Breast epithelium (tissue), 3 donors: ENCODE results near the gene OSBPL10.

Experiments
- CTCF ChIP-seq, 3 donors: fragments of 450-650 bp; IDR thresholded peaks; one replicate each; pipeline ENCODE4 v1.5.1; 2016 to 2017; ENCODE audit warnings: antibody characterized with exemption in 3 of 3, mild to moderate bottlenecking in 3 of 3, moderate library complexity in 3 of 3
- POLR2A ChIP-seq: fragments of 450-650 bp; IDR thresholded peaks from one replicate; pipeline ENCODE4 v1.6.1; 2016; ENCODE audit warnings: antibody characterized with exemption, mild to moderate bottlenecking, moderate library complexity
- POLR2AphosphoS5 ChIP-seq, 3 donors: sonication (generic); formaldehyde crosslinking; IDR thresholded peaks; one replicate each; pipeline ENCODE4 v1.6.1; 2017; ENCODE audit warnings: antibody characterized with exemption in 3 of 3

GRCh38 chr3:31766669-31767068 lies 214.4 kb downstream of the OSBPL10 start:
- TF ChIP-seq CTCF (IDR thresholded peaks at IDR 0.05) (no peak), POLR2A (no peak), POLR2AphosphoS5 (IDR thresholded peaks at IDR 0.05) (no peak)
